ENCODE results near the gene NTM.

The NTM gene

DNA sequence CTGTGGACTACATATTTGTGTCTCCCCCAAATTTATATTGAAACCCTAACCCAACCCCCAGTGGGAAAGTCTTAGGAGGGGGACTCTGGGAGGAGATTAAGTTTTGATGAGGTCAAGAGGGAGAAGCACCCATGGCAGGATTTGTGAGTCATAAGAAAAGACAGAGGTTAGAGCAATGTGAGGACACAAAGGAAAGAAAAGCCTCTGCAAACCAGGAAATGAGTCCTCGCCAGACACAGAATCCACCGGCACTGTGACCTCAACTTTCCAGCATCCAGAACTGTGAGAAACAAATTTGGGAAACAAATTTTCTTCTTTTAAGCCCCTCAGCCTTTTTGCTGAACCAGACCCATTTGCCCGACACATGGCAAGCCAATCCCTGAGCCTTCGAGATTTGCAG, 397.0 kb downstream of the NTM start:
- Histone ChIP-seq H3K9me2 (ENCODE audit: low read depth, low read length) (no peaks in the 10 kb centered on the region), H3K4me2 (ENCODE audit: low read length) (no peak overlapping the region), H3K36me3 (ENCODE audit: insufficient read depth, low read length) (no peaks in the 10 kb centered on the region), H3K9me3 (ENCODE audit: low read length) (no peaks in the 10 kb centered on the region), H3F3A (ENCODE audit: insufficient read depth, low read length) (no peaks in the 10 kb centered on the region), H3K27ac (ENCODE audit: low read depth, low read length, poor library complexity, severe bottlenecking) (no peak overlapping the region), H3K79me2 (ENCODE audit: insufficient read depth, low read length) (no peaks in the 10 kb centered on the region), H3K4me3 (ENCODE audit: low read depth, low read length, poor library complexity, severe bottlenecking) (no peak overlapping the region), H3K4me1 (ENCODE audit: insufficient read depth, low read length, severe bottlenecking) (no peaks in the 10 kb centered on the region), H4K20me1 (ENCODE audit: insufficient read depth, low read length) (no peaks in the 10 kb centered on the region), H3K27me3 (ENCODE audit: insufficient read depth, low read length) (no peaks in the 10 kb centered on the region), H2AFZ (ENCODE audit: low read length) (no peak overlapping the region), H3K9ac (ENCODE audit: low read length) (no peak overlapping the region)
- TF ChIP-seq, protein P1, sequence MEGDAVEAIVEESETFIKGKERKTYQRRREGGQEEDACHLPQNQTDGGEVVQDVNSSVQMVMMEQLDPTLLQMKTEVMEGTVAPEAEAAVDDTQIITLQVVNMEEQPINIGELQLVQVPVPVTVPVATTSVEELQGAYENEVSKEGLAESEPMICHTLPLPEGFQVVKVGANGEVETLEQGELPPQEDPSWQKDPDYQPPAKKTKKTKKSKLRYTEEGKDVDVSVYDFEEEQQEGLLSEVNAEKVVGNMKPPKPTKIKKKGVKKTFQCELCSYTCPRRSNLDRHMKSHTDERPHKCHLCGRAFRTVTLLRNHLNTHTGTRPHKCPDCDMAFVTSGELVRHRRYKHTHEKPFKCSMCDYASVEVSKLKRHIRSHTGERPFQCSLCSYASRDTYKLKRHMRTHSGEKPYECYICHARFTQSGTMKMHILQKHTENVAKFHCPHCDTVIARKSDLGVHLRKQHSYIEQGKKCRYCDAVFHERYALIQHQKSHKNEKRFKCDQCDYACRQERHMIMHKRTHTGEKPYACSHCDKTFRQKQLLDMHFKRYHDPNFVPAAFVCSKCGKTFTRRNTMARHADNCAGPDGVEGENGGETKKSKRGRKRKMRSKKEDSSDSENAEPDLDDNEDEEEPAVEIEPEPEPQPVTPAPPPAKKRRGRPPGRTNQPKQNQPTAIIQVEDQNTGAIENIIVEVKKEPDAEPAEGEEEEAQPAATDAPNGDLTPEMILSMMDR (IDR thresholded peaks at IDR 0.05; ENCODE audit: low read length): no peak
- TF ChIP-seq EZH2 (IDR thresholded peaks at IDR 0.05; ENCODE audit: borderline replicate concordance, low read length): no peak

DNA sequence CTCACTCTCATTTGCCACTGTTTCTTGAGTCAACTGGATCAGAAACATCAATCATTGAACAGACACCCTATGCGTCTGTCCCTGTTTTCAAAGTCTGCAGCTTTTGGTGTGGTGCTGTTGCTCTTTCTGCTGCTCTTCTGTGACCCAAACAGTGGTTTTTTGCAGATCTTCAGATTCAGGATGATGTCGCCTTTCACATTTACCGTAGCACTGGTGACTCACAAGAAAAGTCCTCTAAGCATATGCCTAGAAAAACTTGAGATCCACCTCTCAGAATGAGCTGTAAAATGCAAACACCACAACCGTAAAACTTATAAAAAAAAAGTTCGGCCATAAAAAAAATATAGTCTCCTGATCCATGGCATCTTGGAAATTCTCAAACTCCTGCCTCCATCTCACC, 400.4 kb downstream of the NTM start:
- H3K9me2 ChIP-seq (ENCODE audit: low read depth, low read length): no peaks in the 10 kb centered on the region
- no peak overlapping the region for H3K4me3 ChIP-seq (ENCODE audit: low read depth, low read length, poor library complexity, severe bottlenecking)
- no peaks in the 10 kb centered on the region for H3K36me3 ChIP-seq (ENCODE audit: insufficient read depth, low read length)
- H3F3A ChIP-seq (ENCODE audit: insufficient read depth, low read length): no peaks in the 10 kb centered on the region
- no peaks in the 10 kb centered on the region for H3K27me3 ChIP-seq (ENCODE audit: insufficient read depth, low read length)
- no peak overlapping the region for H3K4me2 ChIP-seq (ENCODE audit: low read length)
- H4K20me1 ChIP-seq (ENCODE audit: insufficient read depth, low read length): no peaks in the 10 kb centered on the region
- H3K9ac ChIP-seq (ENCODE audit: low read length): no peak overlapping the region
- H3K79me2 ChIP-seq (ENCODE audit: insufficient read depth, low read length): no peaks in the 10 kb centered on the region
- no peaks in the 10 kb centered on the region for H3K4me1 ChIP-seq (ENCODE audit: insufficient read depth, low read length, severe bottlenecking)
- H2AFZ ChIP-seq (ENCODE audit: low read length): no peak overlapping the region
- TF ChIP-seq EZH2 (IDR thresholded peaks at IDR 0.05; ENCODE audit: borderline replicate concordance, low read length): no peak
- TF ChIP-seq, protein P1 (IDR thresholded peaks at IDR 0.05; ENCODE audit: low read length): no peak
- H3K9me3 ChIP-seq (ENCODE audit: low read length): no peaks in the 10 kb centered on the region
- H3K27ac ChIP-seq (ENCODE audit: low read depth, low read length, poor library complexity, severe bottlenecking): no peak overlapping the region

DNA sequence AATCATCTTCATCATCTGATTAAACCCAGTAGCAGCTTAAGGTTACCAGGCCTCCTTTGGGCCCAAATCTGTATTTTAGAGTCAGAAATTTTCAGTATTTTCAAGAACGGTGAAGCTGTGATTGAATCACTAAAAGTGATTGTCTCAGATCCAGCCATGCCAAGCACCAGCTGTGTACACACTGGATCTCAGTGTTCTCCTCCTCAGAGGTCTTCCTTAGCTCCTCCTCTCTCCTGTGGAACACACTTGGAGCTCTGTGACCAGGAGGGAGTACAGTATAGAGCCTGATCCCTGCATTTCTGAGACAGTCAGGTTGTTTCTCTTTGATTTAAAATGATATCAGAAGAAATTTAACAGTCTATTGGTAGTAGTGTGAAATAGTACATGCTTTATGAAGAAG, 401.1 kb downstream of the NTM start:
- H2AFZ ChIP-seq (ENCODE audit: low read length): no peak overlapping the region
- no peak for TF ChIP-seq EZH2 (IDR thresholded peaks at IDR 0.05; ENCODE audit: borderline replicate concordance, low read length)
- TF ChIP-seq, protein P1 (IDR thresholded peaks at IDR 0.05; ENCODE audit: low read length): no peak
- no peak overlapping the region for H3K4me3 ChIP-seq (ENCODE audit: low read depth, low read length, poor library complexity, severe bottlenecking)
- no peak overlapping the region for H3K27ac ChIP-seq (ENCODE audit: low read depth, low read length, poor library complexity, severe bottlenecking)
- no peaks in the 10 kb centered on the region for H3K36me3 ChIP-seq (ENCODE audit: insufficient read depth, low read length)
- H3K9me2 ChIP-seq (ENCODE audit: low read depth, low read length): no peaks in the 10 kb centered on the region
- no peaks in the 10 kb centered on the region for H4K20me1 ChIP-seq (ENCODE audit: insufficient read depth, low read length)
- no peak overlapping the region for H3K9ac ChIP-seq (ENCODE audit: low read length)
- H3K9me3 ChIP-seq (ENCODE audit: low read length): no peaks in the 10 kb centered on the region
- no peaks in the 10 kb centered on the region for H3K27me3 ChIP-seq (ENCODE audit: insufficient read depth, low read length)
- H3K79me2 ChIP-seq (ENCODE audit: insufficient read depth, low read length): no peaks in the 10 kb centered on the region
- no peak overlapping the region for H3K4me2 ChIP-seq (ENCODE audit: low read length)
- no peaks in the 10 kb centered on the region for H3F3A ChIP-seq (ENCODE audit: insufficient read depth, low read length)
- no peaks in the 10 kb centered on the region for H3K4me1 ChIP-seq (ENCODE audit: insufficient read depth, low read length, severe bottlenecking)

Data from OCI-LY1 (cell line).